Liver (tissue), 3 donors: ENCODE measurements around the gene OLFML2B.

Experiments
- CTCF ChIP-seq: fragments of 150-350 bp; IDR thresholded peaks from 2 replicates; pipeline ENCODE4 v1.5.1; 2017; ENCODE audit warnings: improper control_type of control experiment, low read depth, low read length; ENCODE audit not compliant: missing input control
- EGR1 ChIP-seq, 2 donors: IDR thresholded peaks; 2 replicates each; pipeline ENCODE4 v1.6.1; 2016 to 2018; ENCODE audit warnings: antibody characterized with exemption in 2 of 2, low read depth in 2 of 2
- GABPA ChIP-seq, 2 donors: IDR thresholded peaks in 1 of 2; conservative IDR thresholded peaks in 1 of 2; 2 replicates each; pipeline ENCODE4 v1.6.1; 2016; ENCODE audit warnings: antibody characterized with exemption in 2 of 2, mild to moderate bottlenecking in 1 of 2, moderate library complexity in 1 of 2
- JUND ChIP-seq, 2 donors: IDR thresholded peaks; 2 replicates each; pipeline ENCODE4 v1.6.1; 2016; ENCODE audit warnings: antibody characterized with exemption in 2 of 2
- YY1 ChIP-seq: IDR thresholded peaks from 2 replicates; pipeline ENCODE4 v1.6.1; 2016; ENCODE audit warnings: antibody characterized with exemption, mild to moderate bottlenecking
- ZBTB33 ChIP-seq: IDR thresholded peaks from 2 replicates; pipeline ENCODE4 v1.6.1; 2016; ENCODE audit warnings: antibody characterized with exemption
- donor health status: healthy.
- donor health status: healthy.

GRCh38 chr1:162007466-162007865 lies 16.2 kb downstream of the OLFML2B start:
- TF ChIP-seq CTCF, result no peak
- TF ChIP-seq ZBTB33, result no peak
- TF ChIP-seq EGR1 (IDR thresholded peaks at IDR 0.05; ENCODE audit: low read depth in 2 of 2), result no peak
- no peak for TF ChIP-seq GABPA (IDR thresholded peaks at IDR 0.05 in 1 of 2, conservative IDR thresholded peaks at IDR 0.05 in 1 of 2)
- no peak for TF ChIP-seq YY1
- no peak for TF ChIP-seq JUND (IDR thresholded peaks at IDR 0.05)
